Gastrocnemius medialis (tissue), 4 donors: ENCODE measurements around the gene DENND4C. TPM values are rescaled to one million over a fixed set of nuclear protein-coding genes. Genes with fewer than 3 reads are reported as not detected.
"Not testable (repeated sequence)": the region's sequence is repeated elsewhere in the genome, so short reads cannot be mapped to it uniquely, and the experiment has no call there.

Source experiments
- ATAC-seq, 2 donors: fragments of 150-250 bp; one replicate each; pipeline ENCODE4 v1.9.1; 2016
- DNase-seq, 2 donors: peaks; one replicate each; pipeline ENCODE4 v3.0.0-alpha.2; 2019
- H3K27ac ChIP-seq, 4 donors: fragments of 200-600 bp; sonication (generic); 1 replicate in 1 of 4; 2 replicates in 3 of 4; pipeline ENCODE4 v1.5.1; 2016 to 2018; ENCODE audit warnings: mild to moderate bottlenecking in 2 of 4, moderate library complexity in 1 of 4
- H3K27me3 ChIP-seq, 3 donors: fragments of 200-600 bp; sonication (generic) in 2 of 3; 1 replicate in 1 of 3; 2 replicates in 2 of 3; pipeline versions ENCODE4 v1.5.1 to v1.6.0; 2016 to 2019; ENCODE audit warnings: mild to moderate bottlenecking in 1 of 3, moderate library complexity in 1 of 3
- H3K36me3 ChIP-seq, 2 donors: fragments of 200-600 bp; sonication (generic) in 1 of 2; one replicate each; pipeline ENCODE4 v1.5.1; 2017 to 2018
- H3K4me1 ChIP-seq, 2 donors: fragments of 200-600 bp; sonication (generic) in 1 of 2; one replicate each; pipeline ENCODE4 v1.5.1; 2016 to 2017; ENCODE audit warnings: mild to moderate bottlenecking in 2 of 2
- H3K4me3 ChIP-seq, 4 donors: fragments of 200-600 bp; sonication (generic) in 3 of 4; 1 replicate in 1 of 4; 2 replicates in 3 of 4; pipeline ENCODE4 v1.5.1; 2016 to 2019; ENCODE audit warnings: mild to moderate bottlenecking in 2 of 4
- H3K9me3 ChIP-seq, 3 donors: fragments of 200-600 bp; sonication (generic) in 2 of 3; 1 replicate in 1 of 3; 2 replicates in 2 of 3; pipeline ENCODE4 v1.5.1; 2016 to 2019
- POLR2A ChIP-seq, 2 donors: fragments of 450-650 bp; IDR thresholded peaks; one replicate each; pipeline ENCODE4 v1.6.1; 2017; ENCODE audit warnings: antibody characterized with exemption in 2 of 2, mild to moderate bottlenecking in 2 of 2, moderate library complexity in 2 of 2
- in situ Hi-C, 4 donors: fragments of 200-750 bp; cut with MboI; loops; one replicate each; pipeline versions ENCODE4 v1.15.0 to v1.8.0; 2017; ENCODE audit warnings: low sequenced_read_pairs in 4 of 4
- intact Hi-C: fragments of 100-400 bp; cut with DNase I; formaldehyde crosslinking; loops from one replicate; pipeline ENCODE4 v1.15.1; 2023; ENCODE audit warnings: low total_unique reads
- total RNA-seq, 4 donors: library from RNA; depleted of rRNA; stranded (reverse); fragments of >200 nt; gene quantifications; one replicate each; pipeline versions ENCODE4 v1.1.0 to v1.2.3, GENCODE V29; 2016
- TF ChIP-seq, protein P1 (sequence below), 5 experiments: fragments of 450-650 bp in 3 of 5; fragments of 200-600 bp in 2 of 5; sonication (generic) in 2 of 5; IDR thresholded peaks in 4 of 5; conservative IDR thresholded peaks in 1 of 5; 1 replicate in 4 of 5; 2 replicates in 1 of 5; pipeline ENCODE4 v1.5.1; 2016 to 2019; ENCODE audit warnings: antibody characterized with exemption in 5 of 5, mild to moderate bottlenecking in 3 of 5, moderate library complexity in 3 of 5

Gene DENND4C
- total RNA-seq, 4 donors from 2014 or later = 19.2 to 34.0 (median 21.3) TPM

DNA sequence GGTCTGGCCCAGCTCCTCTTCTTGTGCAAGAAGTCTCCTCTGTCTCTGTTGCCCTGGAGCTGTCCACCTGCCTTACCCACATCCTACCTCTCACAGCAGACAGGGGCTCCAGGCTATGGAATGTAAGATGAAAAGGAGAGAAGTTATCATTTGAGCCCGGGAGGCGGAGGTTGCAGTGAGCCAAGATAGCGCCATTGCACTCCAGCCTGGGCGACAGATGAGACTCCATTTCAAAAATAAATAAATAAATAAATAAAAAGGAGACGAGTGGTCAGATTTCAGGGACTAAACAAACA lies 37.5 kb upstream of the DENND4C start:
- TF ChIP-seq, protein P1, sequence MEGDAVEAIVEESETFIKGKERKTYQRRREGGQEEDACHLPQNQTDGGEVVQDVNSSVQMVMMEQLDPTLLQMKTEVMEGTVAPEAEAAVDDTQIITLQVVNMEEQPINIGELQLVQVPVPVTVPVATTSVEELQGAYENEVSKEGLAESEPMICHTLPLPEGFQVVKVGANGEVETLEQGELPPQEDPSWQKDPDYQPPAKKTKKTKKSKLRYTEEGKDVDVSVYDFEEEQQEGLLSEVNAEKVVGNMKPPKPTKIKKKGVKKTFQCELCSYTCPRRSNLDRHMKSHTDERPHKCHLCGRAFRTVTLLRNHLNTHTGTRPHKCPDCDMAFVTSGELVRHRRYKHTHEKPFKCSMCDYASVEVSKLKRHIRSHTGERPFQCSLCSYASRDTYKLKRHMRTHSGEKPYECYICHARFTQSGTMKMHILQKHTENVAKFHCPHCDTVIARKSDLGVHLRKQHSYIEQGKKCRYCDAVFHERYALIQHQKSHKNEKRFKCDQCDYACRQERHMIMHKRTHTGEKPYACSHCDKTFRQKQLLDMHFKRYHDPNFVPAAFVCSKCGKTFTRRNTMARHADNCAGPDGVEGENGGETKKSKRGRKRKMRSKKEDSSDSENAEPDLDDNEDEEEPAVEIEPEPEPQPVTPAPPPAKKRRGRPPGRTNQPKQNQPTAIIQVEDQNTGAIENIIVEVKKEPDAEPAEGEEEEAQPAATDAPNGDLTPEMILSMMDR (IDR thresholded peaks at IDR 0.05 in 4 of 5, conservative IDR thresholded peaks at IDR 0.05 in 1 of 5) = no peak
- no peak for TF ChIP-seq POLR2A (IDR thresholded peaks at IDR 0.05)
- Histone ChIP-seq H3K27me3 (no peaks in the 10 kb centered on the region), H3K4me1 (no peaks in the 10 kb centered on the region), H3K4me3 (no peak overlapping the region), H3K9me3 (no peaks in the 10 kb centered on the region), H3K27ac (no peak overlapping the region), H3K36me3 (no peaks in the 10 kb centered on the region)
- intact Hi-C loops = no loop called here
- in situ Hi-C loops = no loop called here
- ATAC-seq (no peak), DNase-seq (no peak)

DNA sequence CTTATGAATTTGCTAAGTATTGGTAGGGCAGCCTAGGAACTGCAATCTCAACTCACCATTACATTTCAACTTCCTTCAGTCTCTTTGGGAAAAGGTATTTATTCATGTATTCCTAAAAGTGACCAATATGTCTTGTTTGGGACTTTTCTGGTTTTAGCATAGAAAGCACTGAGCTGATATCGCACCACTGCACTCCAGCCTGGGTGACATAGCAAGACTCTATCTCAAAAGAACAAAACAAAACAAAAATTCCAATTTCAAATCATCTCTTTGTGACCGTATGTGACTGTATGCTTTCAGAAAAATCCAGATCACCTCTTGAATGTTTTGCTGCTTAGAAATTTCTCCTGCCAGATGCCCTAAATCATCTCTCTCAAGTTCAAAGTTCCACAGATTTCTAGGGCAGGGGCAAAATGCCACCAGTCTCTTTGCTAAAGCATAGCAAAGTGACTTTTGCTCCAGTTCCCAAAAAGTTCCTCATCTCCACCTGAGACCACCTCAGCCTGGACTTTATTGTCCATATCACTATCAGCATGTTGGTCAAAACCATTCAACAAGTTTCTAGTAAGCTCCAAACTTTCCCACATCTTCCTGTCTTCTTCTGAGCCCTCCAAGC lies 37.0 kb upstream of the DENND4C start:
- in situ Hi-C loops, intact Hi-C loops, H3K4me1 ChIP-seq, DNase-seq, ATAC-seq, H3K9me3 ChIP-seq, H3K27ac ChIP-seq, H3K4me3 ChIP-seq, H3K36me3 ChIP-seq, H3K27me3 ChIP-seq: not testable (repeated sequence)

DNA sequence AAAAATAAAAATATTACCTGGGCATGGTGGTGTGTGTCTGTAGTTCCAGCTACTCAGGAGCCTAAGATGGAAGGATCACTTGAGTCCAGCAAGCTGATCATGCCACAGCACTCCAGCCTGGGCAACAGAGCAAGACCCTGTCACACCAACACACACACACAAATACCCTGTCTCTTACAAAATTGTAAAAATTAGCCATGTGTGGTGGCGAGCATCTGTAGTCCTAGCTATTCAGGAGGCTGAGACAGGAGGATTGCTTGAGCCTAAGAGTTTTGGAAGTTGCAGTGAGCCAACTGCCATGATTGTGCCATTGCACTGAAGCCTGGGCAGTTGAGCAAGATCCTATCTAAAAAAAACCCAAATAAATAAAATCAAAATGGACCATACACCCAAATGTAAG lies 32.1 kb upstream of the DENND4C start:
- Histone ChIP-seq H3K27ac (no peak overlapping the region), H3K9me3 (no peaks in the 10 kb centered on the region), H3K4me1 (no peaks in the 10 kb centered on the region), H3K27me3 (no peaks in the 10 kb centered on the region), H3K36me3 (no peaks in the 10 kb centered on the region), H3K4me3 (no peak overlapping the region)
- intact Hi-C loops (no loop called here), in situ Hi-C loops (no loop called here)
- DNase-seq (no peak), ATAC-seq (no peak)
- TF ChIP-seq POLR2A (IDR thresholded peaks at IDR 0.05) = no peak
- TF ChIP-seq, protein P1 (IDR thresholded peaks at IDR 0.05 in 4 of 5, conservative IDR thresholded peaks at IDR 0.05 in 1 of 5) = no peak

DNA sequence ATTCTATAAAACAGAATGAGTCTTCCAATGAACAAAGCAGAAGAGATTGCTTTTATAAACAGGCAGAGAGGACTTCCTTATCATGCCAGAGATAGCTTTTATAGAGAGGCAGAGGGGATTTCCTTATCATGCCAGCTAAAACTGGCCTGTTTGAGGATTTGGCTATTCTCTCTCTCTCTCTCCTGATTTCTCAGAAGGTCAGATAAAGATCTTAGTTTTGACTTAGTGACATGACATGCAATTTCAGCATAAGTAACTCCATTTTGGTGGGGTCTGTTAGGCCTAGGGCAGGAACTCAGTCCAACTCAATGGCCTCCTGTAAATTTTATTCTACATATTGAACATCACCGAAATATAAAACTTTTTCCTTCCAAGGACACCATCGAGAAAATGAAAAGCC lies 31.5 kb upstream of the DENND4C start:
- H3K9me3 ChIP-seq = no peaks in the 10 kb centered on the region
- intact Hi-C loops (no loop called here), in situ Hi-C loops (no loop called here)
- DNase-seq (no peak), ATAC-seq (no peak)
- no peak overlapping the region for H3K27ac ChIP-seq
- no peak for TF ChIP-seq POLR2A (IDR thresholded peaks at IDR 0.05)
- TF ChIP-seq, protein P1 (IDR thresholded peaks at IDR 0.05 in 4 of 5, conservative IDR thresholded peaks at IDR 0.05 in 1 of 5) = no peak
- H3K4me3 ChIP-seq = no peak overlapping the region
- H3K36me3 ChIP-seq = no peaks in the 10 kb centered on the region
- no peaks in the 10 kb centered on the region for H3K4me1 ChIP-seq
- no peaks in the 10 kb centered on the region for H3K27me3 ChIP-seq

DNA sequence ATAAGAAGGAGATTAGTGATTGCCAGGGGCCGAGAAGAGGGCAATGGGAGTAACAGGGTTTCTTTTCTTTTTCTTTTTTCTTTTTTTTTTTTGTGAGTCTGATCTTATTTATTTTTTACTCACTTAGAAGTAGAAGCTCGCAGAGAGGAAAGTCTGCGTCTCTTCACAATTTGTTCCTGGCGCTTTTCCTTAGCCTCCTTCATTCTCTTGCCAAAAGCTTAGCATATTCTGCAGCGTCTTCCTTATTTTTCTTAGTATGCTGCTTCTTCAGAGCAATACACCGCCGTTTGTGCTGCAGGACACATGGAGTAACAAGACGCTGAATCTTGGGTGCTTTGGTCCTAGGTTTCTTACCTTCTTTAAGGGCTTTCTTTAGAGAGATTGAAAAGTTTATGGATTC lies 30.3 kb upstream of the DENND4C start:
- ATAC-seq (no peak), DNase-seq (no peak)
- TF ChIP-seq POLR2A (IDR thresholded peaks at IDR 0.05) = no peak
- TF ChIP-seq, protein P1 (IDR thresholded peaks at IDR 0.05 in 4 of 5, conservative IDR thresholded peaks at IDR 0.05 in 1 of 5) = no peak
- H3K4me1 ChIP-seq = no peaks in the 10 kb centered on the region
- no peaks in the 10 kb centered on the region for H3K27me3 ChIP-seq
- intact Hi-C loops = no loop called here
- H3K36me3 ChIP-seq = no peaks in the 10 kb centered on the region
- no peak overlapping the region for H3K27ac ChIP-seq
- in situ Hi-C loops = no loop called here
- H3K4me3 ChIP-seq = no peak overlapping the region
- no peaks in the 10 kb centered on the region for H3K9me3 ChIP-seq
